ENCODE measurements around the gene VPS26B. TPM values are rescaled to one million over a fixed set of nuclear protein-coding genes. Genes with fewer than 3 reads are reported as not detected.

The VPS26B gene
- total RNA-seq, 1 donor from 2014 or later: 36.1 TPM

DNA sequence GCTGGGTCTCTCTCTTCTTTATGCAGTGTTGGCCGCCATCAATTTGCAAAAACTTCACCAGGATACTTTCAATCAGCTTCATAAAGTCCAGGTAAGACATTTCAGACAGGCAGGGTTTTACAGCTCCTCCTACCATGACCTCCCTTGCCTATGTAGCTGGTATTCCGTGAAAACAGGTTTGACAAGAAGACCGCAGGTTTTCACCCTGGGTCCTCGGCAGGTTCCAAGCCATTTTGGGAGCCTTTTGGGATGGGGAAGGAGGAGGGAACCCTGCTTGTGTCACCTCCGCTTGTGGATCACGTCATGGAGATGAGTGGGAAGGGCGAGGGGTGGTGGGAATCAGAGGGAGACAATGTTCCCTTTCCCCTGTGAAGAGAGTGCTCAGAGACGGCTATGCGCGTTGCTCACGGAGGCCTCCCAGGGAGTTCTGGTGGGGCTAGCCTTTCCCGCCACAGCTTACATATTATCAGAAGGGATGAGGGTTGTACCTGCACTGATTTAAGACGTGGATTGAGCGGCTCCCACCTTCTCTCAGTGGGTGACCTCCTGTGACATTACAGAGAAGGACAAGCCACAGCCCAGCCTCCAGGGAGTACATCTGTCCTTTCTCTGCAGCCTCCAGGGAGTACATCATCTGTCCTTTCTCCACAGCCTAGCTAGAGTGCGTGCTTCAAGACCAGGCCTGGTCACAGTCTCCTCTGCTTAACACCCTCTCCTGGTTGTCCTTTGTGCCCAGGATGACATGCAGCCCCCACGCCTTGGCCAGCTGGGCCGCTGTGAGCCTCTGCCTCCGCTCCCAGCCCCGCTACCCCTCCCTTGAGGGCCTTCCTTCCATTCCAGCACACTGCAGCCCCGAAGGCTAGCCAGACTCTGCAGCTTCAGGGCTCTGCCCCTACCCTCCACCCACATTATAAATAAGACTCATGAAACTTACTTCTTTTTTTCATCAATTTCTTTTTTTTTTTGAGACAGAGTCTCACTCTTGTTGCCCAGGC, 68.9 kb downstream of the VPS26B start:
- peak in 1 of 2 donors; percentile 84 for DNase-seq (ENCODE audit: extremely low spot score in 2 of 2)
- TF ChIP-seq POLR2AphosphoS5 (IDR thresholded peaks at IDR 0.05; ENCODE audit: insufficient read depth in 1 of 2, low read depth in 1 of 2) (no peak), POLR2A (IDR thresholded peaks at IDR 0.05) (no peak), CTCF (IDR thresholded peaks at IDR 0.05) (no peak)
- no peaks in the 10 kb centered on the region for H3K4me1 ChIP-seq
- H3K27me3 ChIP-seq: no peaks in the 10 kb centered on the region
- no peak overlapping the region for H3K27ac ChIP-seq
- no peak overlapping the region for H3K4me3 ChIP-seq
- no peaks in the 10 kb centered on the region for H3K36me3 ChIP-seq
- no peaks in the 10 kb centered on the region for H3K9me3 ChIP-seq
- intact Hi-C loops (cut with DNase I): no loop called here

DNA sequence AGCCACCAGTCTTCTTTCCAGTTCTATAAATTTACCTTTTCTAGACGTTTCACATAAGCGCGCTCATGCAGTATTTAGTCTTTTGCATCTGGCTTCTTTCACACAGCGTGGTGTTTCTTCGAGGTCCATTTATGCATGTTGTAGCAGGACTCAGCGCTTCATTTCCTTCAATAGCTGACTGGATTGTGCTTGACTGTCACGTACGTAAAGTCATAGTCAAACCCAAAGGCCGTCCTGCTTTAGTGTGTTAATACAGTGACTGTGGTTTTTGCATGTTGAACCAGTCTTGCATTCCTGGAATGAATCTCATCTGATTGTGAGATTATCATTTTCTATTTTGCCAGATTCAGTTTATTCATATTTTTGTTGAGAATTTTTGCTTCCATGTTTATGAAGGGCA, 70.2 kb downstream of the VPS26B start:
- H3K27me3 ChIP-seq: no peaks in the 10 kb centered on the region
- no peaks in the 10 kb centered on the region for H3K4me1 ChIP-seq
- no peaks in the 10 kb centered on the region for H3K36me3 ChIP-seq
- H3K4me3 ChIP-seq: no peak overlapping the region
- DNase-seq (ENCODE audit: extremely low spot score in 2 of 2): peak in 1 of 2 donors; percentile 25
- intact Hi-C loops (cut with DNase I): no loop called here
- no peaks in the 10 kb centered on the region for H3K9me3 ChIP-seq
- TF ChIP-seq POLR2AphosphoS5 (IDR thresholded peaks at IDR 0.05; ENCODE audit: insufficient read depth in 1 of 2, low read depth in 1 of 2) (no peak), POLR2A (IDR thresholded peaks at IDR 0.05) (no peak), CTCF (IDR thresholded peaks at IDR 0.05) (no peak)
- H3K27ac ChIP-seq: no peak overlapping the region

Other genes with a start within 250 kb of the VPS26B start
- gene JAM3, start 155.6 kb upstream of the VPS26B start, total RNA-seq: 31.7 TPM
- 18.4 TPM for gene NCAPD3, start 704 bp upstream of the VPS26B start, total RNA-seq
- gene THYN1, start 28.7 kb downstream of the VPS26B start, total RNA-seq: 39.8 TPM
- 31.9 TPM for gene ACAD8, start 28.9 kb downstream of the VPS26B start, total RNA-seq
- gene GLB1L3, start 51.7 kb downstream of the VPS26B start, total RNA-seq: 2.2 TPM
- 2.0 TPM for gene GLB1L2, start 107.3 kb downstream of the VPS26B start, total RNA-seq
- 0.74 TPM for gene B3GAT1, start 187.6 kb downstream of the VPS26B start, total RNA-seq